Keratinocyte (primary cell): Measurements from ENCODE around the gene SLC25A34. TPM values are rescaled to one million over a fixed set of nuclear protein-coding genes. Genes with fewer than 3 reads are reported as not detected.

ENCODE experiments used
- DNase-seq: peaks from one replicate; pipeline ENCODE4 v3.0.0-alpha.2; 2011; ENCODE audit warnings: low read depth, missing footprints, low spot score
- FAIRE-seq: peaks from 2 replicates; lab custom pipeline; 2011; peaks lifted over from hg19 to GRCh38; lab: Jason Lieb, UNC
- H2AFZ ChIP-seq: 2 replicates; pipeline ENCODE4 v1.6.0; 2012; ENCODE audit warnings: low read length, control low read depth, inconsistent platforms; ENCODE audit not compliant: control insufficient read depth
- H3K27ac ChIP-seq: 2 replicates; pipeline ENCODE4 v1.5.1; 2011; ENCODE audit warnings: low read length; ENCODE audit not compliant: control insufficient read depth, insufficient read depth
- H3K27me3 ChIP-seq: 3 replicates; pipeline ENCODE4 v1.6.0; 2011; ENCODE audit warnings: low read length; ENCODE audit not compliant: control insufficient read depth, insufficient read depth; ENCODE audit errors: extremely low read depth
- H3K36me3 ChIP-seq, 2 experiments: 2 replicates in 1 of 2; 3 replicates in 1 of 2; pipeline ENCODE4 v1.5.1; 2011; ENCODE audit warnings: low read length in 2 of 2, mild to moderate bottlenecking in 1 of 2; ENCODE audit not compliant: control insufficient read depth in 2 of 2, insufficient read depth in 2 of 2; ENCODE audit errors: extremely low read depth in 1 of 2
- H3K4me1 ChIP-seq: 3 replicates; pipeline ENCODE4 v1.5.1; 2011; ENCODE audit warnings: low read length; ENCODE audit not compliant: control insufficient read depth, insufficient read depth; ENCODE audit errors: extremely low read depth
- H3K4me2 ChIP-seq: 3 replicates; pipeline ENCODE4 v1.6.0; 2011; ENCODE audit warnings: low read depth, low read length; ENCODE audit not compliant: control insufficient read depth, insufficient read depth; ENCODE audit errors: extremely low read depth
- H3K4me3 ChIP-seq, 3 experiments: fragments of 200-600 bp in 1 of 3; sonication (generic) in 1 of 3; 2 replicates in 2 of 3; 3 replicates in 1 of 3; pipeline ENCODE4 v1.5.1; 2011 to 2016; ENCODE audit warnings: low read length in 3 of 3, mild to moderate bottlenecking in 3 of 3, control low read depth in 2 of 3, inconsistent platforms in 1 of 3, low read depth in 1 of 3, mixed read lengths in 1 of 3, mixed run types in 1 of 3, moderate library complexity in 1 of 3; ENCODE audit not compliant: control insufficient read depth in 2 of 3, insufficient read depth in 2 of 3; ENCODE audit errors: extremely low read depth in 1 of 3
- H3K79me2 ChIP-seq: 2 replicates; pipeline ENCODE4 v1.6.0; 2012; ENCODE audit warnings: low read length; ENCODE audit not compliant: control insufficient read depth, insufficient read depth
- H3K9ac ChIP-seq: 3 replicates; pipeline ENCODE4 v1.6.0; 2011; ENCODE audit warnings: low read length; ENCODE audit not compliant: control insufficient read depth, insufficient read depth; ENCODE audit errors: extremely low read depth
- H3K9me1 ChIP-seq: 3 replicates; pipeline ENCODE4 v1.6.0; 2011; ENCODE audit warnings: low read length; ENCODE audit not compliant: control insufficient read depth, insufficient read depth; ENCODE audit errors: extremely low read depth
- H3K9me3 ChIP-seq: 2 replicates; pipeline ENCODE4 v1.5.1; 2012; ENCODE audit warnings: low read depth, low read length; ENCODE audit not compliant: control insufficient read depth
- H4K20me1 ChIP-seq: 3 replicates; pipeline ENCODE4 v1.6.0; 2011; ENCODE audit warnings: low read length; ENCODE audit not compliant: control insufficient read depth, insufficient read depth; ENCODE audit errors: extremely low read depth
- CTCF ChIP-seq, 3 experiments: IDR thresholded peaks in 1 of 3; conservative IDR thresholded peaks in 1 of 3; optimal IDR thresholded peaks in 1 of 3; 2 replicates in 2 of 3; 3 replicates in 1 of 3; pipeline versions ENCODE3 to v1.5.1; 2011; ENCODE audit warnings: low read length in 3 of 3, mild to moderate bottlenecking in 3 of 3, moderate library complexity in 2 of 3, control low read depth in 1 of 3, inconsistent platforms in 1 of 3; ENCODE audit not compliant: insufficient read depth in 2 of 3; ENCODE audit errors: extremely low read depth in 1 of 3
- EZH2 ChIP-seq: IDR thresholded peaks from one replicate; pipeline ENCODE4 v1.6.1; 2012; ENCODE audit warnings: inconsistent platforms, mild to moderate bottlenecking, low read length, moderate library complexity
- dilution Hi-C: fragments of 300-500 bp; cut with MboI; formaldehyde crosslinking; loops from one replicate; pipeline ENCODE4 v1.7.0; 2020; ENCODE audit warnings: low sequenced_read_pairs; ENCODE audit not compliant: extremely low pct_ligation_motif_present
- polyA plus RNA-seq, 5 experiments: library from polyadenylated mRNA; depleted of rRNA in 3 of 5; stranded (reverse) in 3 of 5; stranded (forward) in 1 of 5; unstranded in 1 of 5; fragments of >200 nt; gene quantifications; 1 replicate in 1 of 5; 2 replicates in 3 of 5; 3 replicates in 1 of 5; pipeline versions ENCODE4 v1.2.1 to v1.2.3, GENCODE V29; 2011 to 2012; ENCODE audit warnings: missing spikeins in 2 of 5, low read depth in 1 of 5, low replicate concordance in 1 of 5

The SLC25A34 gene
- polyA plus RNA-seq, 1 donor (not counting 4 experiments of a cell fraction or from before 2014, with no cell fraction given) = 0.46 TPM

- no peak overlapping the region for H3K27ac ChIP-seq
- dilution Hi-C loops = no loop called here
These were observed 29.3 kb upstream of the SLC25A34 start for GRCh38 chr1:15706751-15707150.

GRCh38 chr1:15707239-15707925 is 28.7 kb upstream of the SLC25A34 start:
- Histone ChIP-seq H3K27ac (no peak overlapping the region), H3K4me3 (no peak overlapping the region), H2AFZ (no peak overlapping the region), H3K4me1 (peaks cover 13% of the 10 kb centered on the region), H3K27me3 (no peaks in the 10 kb centered on the region), H3K4me2 (no peak overlapping the region), H3K9ac (no peak overlapping the region), H3K9me3 (no peaks in the 10 kb centered on the region), H3K36me3 (peaks cover 10 to 11% of the 10 kb centered on the region in 2 experiments), H3K9me1 (peaks cover 2% of the 10 kb centered on the region), H3K79me2 (peaks cover 63% of the 10 kb centered on the region), H4K20me1 (peaks cover 3% of the 10 kb centered on the region)
- no peak for TF ChIP-seq CTCF (optimal IDR thresholded peaks at IDR 0.05 in 1 of 3, IDR thresholded peaks at IDR 0.05 in 1 of 3, conservative IDR thresholded peaks at IDR 0.05 in 1 of 3; ENCODE audit: extremely low read depth in 1 of 3, insufficient read depth in 2 of 3, low read length in 3 of 3)
- no peak for TF ChIP-seq EZH2
- DNase-seq = no peak
- no peak for FAIRE-seq
- dilution Hi-C loops = no loop called here

More at GRCh38 chr1:15706751-15707150, 29.3 kb upstream of the SLC25A34 start:
- H3K27me3 ChIP-seq = no peaks in the 10 kb centered on the region
- H3K4me2 ChIP-seq = no peak overlapping the region
- no peak overlapping the region for H2AFZ ChIP-seq
- peaks cover 2% of the 10 kb centered on the region for H3K9me1 ChIP-seq
- peaks cover 11 to 12% of the 10 kb centered on the region in 2 experiments for H3K36me3 ChIP-seq
- FAIRE-seq (no peak), DNase-seq (no peak)
- no peak for TF ChIP-seq EZH2
- no peak for TF ChIP-seq CTCF (optimal IDR thresholded peaks at IDR 0.05 in 1 of 3, IDR thresholded peaks at IDR 0.05 in 1 of 3, conservative IDR thresholded peaks at IDR 0.05 in 1 of 3; ENCODE audit: extremely low read depth in 1 of 3, insufficient read depth in 2 of 3, low read length in 3 of 3)
- no peaks in the 10 kb centered on the region for H3K9me3 ChIP-seq
- peaks cover 13% of the 10 kb centered on the region for H3K4me1 ChIP-seq
- peaks cover 3% of the 10 kb centered on the region for H4K20me1 ChIP-seq
- H3K79me2 ChIP-seq = peaks cover 65% of the 10 kb centered on the region
- no peak overlapping the region for H3K9ac ChIP-seq
- no peak overlapping the region for H3K4me3 ChIP-seq
